IPS-NIHi11 (cell line): Measurements from ENCODE around the gene UAP1L1.

ENCODE experiments used
- DNase-seq: peaks from one replicate; pipeline ENCODE4 v3.0.0; 2012; ENCODE audit warnings: mixed read lengths, low spot score

The UAP1L1 gene

DNA sequence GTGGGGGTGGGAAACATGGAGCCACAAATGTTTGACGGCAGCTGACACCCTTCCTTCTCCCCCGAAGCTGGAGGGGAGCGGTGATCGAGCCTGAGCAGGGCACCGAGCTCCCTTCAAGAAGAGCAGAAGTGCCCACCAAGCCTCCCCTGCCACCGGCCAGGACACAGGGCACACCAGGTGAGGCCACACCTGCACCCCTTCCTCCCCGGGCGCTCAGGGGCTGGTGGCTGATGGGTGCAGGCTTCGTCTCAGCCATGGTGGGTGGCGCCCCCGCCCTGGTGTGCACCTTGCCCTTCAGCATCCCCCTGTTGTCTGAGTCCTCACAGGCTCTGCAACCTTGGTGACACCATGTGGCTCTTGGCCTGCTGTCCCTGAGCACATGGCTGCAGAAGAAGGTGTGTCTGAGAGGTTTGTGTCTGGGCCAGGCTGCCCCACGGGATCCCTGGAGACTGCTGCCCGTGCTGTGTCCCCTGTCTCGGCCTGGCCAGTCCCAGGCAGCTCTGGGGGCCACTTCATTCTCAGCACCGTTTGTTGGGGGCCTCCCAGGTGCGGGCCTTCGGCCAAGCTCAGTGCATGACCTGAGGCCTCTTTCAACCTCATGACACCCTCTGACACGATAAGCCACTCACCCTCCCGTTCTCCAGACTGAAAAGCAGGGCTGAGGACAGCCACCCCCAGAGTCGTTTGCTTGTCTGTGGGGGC, 20.6 kb downstream of the UAP1L1 start:
- no peak for DNase-seq

- no peak for DNase-seq
Observed at GRCh38 chr9:137099231-137099630, 21.9 kb downstream of the UAP1L1 start.

DNA sequence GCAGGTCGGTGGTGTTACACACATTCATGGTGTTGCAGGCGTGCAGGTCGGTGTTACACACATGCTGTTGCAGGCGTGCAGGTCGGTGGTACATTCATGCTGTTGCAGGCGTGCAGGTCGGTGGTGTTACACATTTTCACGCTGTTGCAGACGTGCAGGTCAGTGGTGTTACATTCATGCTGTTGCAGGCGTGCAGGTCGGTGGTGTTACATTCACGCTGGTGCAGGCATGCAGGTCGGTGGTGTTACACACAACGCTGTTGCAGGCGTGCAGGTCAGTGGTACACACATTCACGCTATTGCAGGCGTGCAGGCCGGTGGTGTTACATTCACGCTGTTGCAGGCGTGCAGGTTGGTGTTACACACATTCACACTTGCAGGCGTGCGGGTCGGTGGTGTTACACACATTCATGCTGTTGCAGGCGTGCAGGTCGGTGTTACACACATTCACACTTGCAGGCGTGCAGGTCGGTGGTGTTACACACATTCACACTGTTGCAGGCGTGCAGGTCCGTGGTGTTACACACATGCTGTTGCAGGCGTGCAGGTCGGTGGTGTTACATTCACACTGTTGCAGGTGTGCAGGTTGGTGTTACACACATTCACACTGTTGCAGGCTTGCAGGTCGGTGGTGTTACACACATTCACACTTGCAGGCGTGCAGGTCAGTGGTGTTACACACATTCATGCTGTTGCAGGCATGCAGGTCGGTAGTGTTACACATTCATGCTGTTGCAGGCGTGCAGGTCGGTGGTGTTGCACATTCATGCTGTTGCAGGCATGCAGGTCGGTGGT, 26.1 kb downstream of the UAP1L1 start:
- no peak for DNase-seq

DNA sequence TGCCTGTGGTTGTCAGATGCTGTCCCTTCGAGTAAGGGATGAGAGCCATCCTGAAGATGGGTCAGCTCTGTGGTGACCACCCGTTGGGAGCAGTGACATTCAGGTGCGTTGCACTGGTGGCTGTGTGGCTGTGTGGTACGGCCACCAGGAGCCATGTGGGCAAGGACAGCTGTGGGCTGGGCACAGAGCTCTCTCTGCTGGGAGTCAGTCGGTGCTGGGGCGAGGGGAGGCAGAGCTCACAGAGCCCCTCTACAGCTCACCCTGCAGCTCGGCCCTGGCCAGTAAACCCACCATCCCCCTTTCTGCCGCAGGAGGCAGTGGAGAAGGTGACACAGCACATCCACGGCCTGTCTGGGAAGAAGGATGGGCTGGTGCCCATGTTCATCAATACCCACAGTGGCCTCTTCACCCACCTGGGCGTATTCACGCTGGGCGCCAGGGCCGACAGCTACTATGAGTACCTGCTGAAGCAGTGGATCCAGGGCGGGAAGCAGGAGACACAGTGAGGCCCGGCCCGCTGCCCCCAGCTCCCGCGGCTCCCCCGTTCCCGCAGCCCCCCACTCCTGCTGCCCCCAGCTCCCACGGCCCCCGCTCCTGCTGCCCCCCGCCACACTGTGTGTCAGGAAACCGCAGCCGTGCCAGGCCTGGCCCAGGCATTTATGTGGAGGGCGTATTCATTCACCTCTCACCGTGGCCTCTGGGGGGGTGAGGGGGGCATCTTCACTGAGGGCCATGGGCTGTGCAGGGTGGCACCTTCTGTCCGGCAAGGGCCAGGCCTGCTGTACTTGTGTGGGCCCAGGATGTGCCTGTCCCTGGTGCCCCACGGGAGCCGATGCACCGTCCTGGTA, 28.7 kb downstream of the UAP1L1 start:
- no peak for DNase-seq

DNA sequence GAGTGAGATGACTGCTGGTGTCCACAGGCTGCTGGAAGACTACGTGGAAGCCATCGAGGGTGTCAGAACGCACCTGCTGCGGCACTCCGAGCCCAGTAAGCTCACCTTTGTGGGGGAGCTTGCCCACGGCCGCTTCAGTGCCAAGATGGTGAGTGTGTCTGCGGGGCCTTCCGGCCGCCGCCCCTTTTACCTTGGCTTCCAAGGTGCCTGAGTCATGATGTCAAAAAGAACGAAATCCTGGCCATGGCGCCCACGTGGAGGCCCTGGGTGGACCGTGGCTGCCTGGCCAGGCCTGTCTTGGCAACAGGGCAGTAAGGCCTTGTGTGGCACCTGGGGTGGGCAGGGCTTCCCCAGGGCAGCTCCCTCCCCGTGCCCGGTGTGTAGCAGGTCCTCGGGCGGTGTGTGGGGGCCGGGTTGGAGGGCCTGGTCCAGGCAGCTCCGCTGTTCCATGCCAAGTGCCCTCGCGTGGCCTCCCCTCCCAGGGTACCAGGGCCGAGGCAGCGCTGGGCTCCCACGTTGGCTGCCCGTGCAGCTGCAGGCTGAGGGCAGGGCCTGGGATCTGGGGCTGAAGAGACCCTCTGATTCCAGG, 29.4 kb downstream of the UAP1L1 start:
- DNase-seq = no peak

DNA sequence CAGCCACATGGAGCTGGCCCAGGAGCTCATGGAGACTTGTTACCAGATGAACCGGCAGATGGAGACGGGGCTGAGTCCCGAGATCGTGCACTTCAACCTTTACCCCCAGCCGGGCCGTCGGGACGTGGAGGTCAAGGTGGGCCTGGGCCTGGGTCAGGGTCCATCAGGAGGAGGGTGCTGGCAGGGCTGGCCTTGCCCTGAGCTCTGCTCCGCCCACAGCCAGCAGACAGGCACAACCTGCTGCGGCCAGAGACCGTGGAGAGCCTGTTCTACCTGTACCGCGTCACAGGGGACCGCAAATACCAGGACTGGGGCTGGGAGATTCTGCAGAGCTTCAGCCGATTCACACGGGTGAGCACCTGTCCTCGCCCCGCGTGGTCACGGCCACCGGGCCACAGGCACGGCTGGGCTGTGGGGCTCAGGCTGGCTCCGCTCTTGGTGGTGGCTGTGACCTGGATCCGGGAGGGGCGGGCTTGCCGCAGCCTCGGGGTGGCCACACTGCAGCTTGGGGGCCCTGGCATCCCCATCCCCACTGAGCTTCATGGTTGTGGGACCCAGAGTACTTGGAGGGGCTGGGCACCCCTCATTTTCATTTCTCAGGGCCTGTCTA, 30.1 kb downstream of the UAP1L1 start:
- DNase-seq = no peak

DNA sequence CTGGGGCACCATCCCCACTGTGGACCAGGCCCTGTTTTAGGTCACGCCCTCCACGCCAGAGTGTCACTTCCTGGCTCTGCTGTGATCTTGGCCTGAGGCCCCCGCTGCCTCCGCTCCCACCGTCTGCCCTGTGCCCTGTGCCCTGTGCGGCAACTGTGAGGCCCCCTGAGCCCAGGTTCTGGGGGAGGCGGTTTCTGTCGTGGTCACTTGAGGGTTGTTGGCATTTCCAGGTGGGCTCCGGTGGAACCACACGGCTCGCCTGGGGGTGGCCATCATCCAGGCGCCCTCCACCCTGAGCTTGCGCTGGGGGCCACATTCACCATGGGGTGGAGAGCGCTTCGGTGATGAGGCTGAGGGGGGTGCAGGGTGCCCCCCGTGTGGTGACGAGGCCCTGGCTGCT, 30.7 kb downstream of the UAP1L1 start:
- no peak for DNase-seq

GRCh38 chr9:137108608-137109249, 31.4 kb downstream of the UAP1L1 start:
- DNase-seq = no peak

DNA sequence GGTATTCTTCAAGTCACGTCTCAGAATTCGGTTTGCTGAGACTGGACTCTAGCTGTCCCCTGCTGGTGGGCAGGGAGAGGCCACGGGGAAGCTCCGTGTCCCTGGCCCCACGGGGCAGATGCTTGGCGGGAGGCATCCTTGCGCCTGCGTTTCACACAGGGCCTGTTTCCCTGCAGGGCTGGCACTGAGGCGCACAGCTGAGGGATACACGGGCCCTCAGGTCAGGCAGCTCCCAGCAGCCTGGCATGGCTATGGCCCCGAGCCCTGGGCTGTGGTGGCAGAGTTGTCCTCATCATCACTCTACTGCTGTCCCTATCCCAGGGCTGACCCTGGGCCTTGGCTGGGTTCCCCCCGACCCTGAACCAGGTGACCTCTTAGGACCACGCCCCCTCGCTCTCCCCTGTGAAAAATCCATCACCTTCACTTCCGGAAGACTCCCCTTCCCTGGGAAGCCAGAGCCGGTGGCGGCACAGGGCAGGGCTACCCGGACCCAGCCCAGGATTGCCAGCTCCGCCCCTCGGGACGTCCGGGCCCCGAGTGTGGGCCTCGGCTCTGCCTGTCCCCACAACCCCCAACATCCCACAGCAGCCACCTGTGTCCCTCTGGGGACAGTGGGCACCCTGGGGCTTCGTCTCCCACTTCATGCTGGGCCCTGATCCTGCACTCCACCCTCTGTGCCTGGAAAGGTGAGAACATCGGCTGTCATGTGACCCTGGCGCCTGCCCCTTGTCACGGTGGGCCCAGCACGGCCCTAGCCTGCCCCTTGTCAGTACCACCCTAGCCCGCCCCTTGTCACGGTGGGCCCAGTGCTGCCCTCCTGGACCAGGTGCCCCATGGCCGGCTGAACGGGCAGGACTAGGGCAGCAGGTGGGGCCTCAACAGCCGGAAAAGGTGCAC, 32.2 kb downstream of the UAP1L1 start:
- DNase-seq = no peak

DNA sequence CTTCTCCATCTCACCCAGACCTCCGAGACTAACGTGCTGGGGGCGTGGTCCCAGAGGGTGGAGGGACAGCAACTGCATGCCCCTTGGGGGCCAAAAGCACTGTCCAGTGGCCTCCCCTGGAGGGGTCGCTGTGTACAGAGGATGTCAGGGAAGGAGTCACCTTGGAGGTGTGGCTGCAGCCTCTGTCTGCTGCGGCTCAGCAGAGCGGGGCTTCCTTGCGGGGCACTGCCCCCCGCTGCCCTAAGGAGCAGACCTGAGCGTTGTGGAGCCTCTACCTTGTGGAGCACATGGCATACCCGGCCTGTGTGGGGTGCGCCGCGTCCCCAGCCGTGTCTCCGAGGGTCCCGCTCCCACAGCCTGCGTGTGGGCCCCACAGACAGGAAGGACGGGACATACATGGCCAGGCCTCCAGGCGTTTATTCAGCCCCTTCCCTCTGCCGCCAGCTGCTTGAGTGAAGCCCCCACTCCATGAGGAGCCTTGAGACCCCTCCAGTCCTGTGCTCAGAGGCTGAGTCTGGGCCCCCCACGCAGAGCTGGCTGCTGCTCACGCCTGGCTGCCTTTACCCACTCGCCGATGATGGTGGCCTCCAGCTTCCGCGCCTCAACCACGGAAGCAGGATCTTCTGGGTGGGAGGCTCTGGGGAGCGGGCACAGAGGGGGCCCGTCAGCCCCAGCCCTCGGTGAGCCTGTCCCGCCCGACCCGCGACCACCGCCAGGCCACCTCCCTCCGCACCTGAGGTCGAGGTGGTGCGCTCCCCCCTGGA, 33.0 kb downstream of the UAP1L1 start:
- no peak for DNase-seq

DNA sequence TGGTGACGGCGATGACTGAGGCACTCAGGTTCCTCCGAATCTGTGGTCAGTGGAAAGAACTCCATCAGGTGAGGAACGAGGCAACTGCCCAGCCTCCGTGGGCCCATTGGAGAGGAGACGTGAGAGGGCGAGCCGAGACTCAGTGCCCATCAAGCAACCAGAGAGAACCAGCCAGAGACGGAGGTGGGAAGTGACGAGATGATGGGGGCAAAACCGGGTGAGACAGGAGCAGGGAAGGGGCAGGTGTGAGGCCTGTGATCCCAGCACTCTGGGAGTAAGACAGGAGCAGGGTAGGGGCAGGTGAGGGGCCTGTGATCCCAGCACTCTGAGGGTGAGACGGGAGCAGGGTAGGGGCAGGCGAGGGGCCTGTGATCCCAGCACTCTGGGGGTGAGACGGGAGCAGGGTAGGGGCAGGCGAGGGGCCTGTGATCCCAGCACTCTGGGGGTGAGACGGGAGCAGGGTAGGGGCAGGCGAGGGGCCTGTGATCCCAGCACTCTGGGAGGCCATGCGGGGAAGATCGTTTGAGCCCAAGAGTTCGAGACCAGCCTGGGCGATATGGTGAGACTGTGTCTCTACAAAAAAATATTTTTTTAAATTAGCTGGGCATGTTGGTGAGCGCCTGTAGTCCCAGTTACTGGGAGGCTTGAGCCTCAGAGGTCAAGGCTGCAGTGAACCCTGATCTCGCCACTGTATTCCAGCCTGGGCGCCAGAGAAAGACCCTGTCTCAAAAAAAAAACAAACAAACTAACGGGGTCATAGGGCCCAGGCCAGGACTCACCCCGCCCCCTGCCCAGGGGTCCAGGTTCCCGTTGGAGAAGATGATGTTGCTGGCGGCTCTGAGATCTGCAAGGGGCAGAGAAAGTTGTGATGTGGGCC, 33.8 kb downstream of the UAP1L1 start:
- DNase-seq = no peak

DNA sequence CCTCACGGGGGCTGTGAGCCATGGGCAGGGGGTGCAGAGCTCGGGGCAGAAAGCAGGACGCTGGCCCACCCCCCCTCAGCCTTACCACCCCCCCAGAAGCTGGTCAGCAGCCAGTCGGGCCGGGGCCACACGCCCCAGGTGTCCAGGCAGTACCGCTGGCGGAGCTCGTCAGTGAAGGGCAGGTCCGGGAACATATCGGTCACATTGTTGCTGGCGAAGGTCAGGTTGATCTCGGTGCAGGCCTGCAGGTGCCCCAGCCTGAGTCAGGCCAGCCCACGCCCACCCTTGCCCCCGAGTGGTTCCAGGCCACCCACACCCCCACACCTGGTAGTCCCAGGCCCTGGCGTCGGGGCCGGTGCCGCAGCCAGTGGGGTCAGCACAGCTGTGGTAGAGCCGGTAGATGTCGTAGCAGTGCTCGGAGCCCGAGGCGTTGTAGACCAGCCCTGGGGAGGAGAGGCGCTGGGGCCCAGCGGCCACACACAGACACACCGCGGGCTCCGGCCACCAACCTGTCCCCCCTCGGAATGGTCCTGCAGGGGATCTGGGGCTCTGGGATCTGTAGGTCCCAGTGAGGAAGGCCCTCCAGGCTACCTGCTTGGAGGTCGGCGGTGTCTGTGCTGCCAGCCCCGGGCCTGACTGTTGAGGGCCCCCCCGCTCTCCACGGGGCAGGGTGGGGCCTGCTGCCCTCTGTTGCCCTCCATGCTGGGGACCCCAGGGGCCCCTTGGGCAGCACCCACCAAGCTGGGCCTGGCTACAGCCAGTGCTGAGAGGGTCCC, 34.7 kb downstream of the UAP1L1 start:
- no peak for DNase-seq

DNA sequence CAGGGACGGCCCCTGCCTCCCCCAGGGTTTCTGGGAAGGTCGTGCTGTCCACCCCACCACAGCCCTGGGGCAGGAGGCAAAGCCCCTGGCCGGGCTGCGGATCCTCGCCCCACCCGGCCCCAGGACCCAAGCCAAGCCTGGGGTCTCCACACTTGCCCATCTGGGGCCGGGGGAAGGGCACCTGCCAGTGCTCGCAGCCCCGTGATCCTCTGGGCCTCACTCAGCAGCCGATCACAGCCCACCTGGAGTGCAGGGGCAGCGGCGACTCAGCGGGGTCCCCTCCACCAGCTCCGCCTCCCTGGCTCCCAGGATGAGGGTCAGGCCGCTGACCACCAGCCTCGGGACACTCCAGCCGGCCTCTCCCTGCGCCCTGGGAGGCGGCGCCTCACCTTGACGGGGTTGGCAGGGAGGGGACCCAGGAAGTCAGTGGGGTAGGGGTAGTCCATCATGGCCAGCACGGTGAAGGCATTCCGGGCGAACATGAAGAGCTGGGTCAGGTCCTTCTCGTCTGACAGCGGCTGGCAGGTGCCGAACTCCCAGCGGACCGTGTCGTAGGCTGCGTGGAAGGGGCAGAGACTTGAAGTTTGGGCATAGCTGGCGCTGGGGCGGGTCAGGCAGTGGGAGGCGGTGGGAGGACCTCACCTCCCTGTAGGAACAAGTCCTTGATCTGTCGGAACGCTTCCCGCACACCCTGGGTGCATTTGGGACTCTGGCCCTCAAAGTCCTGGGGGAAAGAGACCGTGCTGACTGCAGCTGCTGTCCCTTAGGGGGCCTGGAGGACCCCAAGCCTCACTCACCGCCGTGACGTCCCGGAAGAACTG, 35.5 kb downstream of the UAP1L1 start:
- DNase-seq = no peak

- no peak for DNase-seq
Observed at GRCh38 chr9:137113385-137114159, 36.3 kb downstream of the UAP1L1 start.

- no peak for DNase-seq
Observed at GRCh38 chr9:137114220-137114612, 36.9 kb downstream of the UAP1L1 start.
